IMR-90 (cell line): ENCODE data around the gene UBE2M. TPM values are rescaled to one million over a fixed set of nuclear protein-coding genes. Genes with fewer than 3 reads are reported as not detected.
A peak's percentile ranks its signal among the peaks of the same experiment; 100 is the strongest.

Experiments used
- ATAC-seq: fragments of 200-7000 bp; cut with Tn5 transposase; 2 replicates; pipeline ENCODE4 v1.9.1; 2020; ENCODE audit warnings: low read depth, mild to moderate bottlenecking, moderate library complexity
- BruUV-seq: library from RNA; stranded (reverse); fragments of 400-500 nt; replicated peaks from 2 replicates; lab custom pipeline; 2021; lab: Mats Ljungman, UMichigan
- CTCF ChIA-PET: fragments of 300-600 bp; formaldehyde crosslinking; extraction: SDS; loops from one replicate; lab custom pipeline; 2021; ENCODE audit warnings: antibody characterized with exemption; lab: Yijun Ruan, JAX
- POLR2A ChIA-PET: fragments of 300-600 bp; sonication (Branson Sonifier 250); formaldehyde crosslinking; loops from one replicate; lab custom pipeline; 2022; ENCODE audit warnings: antibody characterized with exemption; ENCODE audit not compliant: unreplicated experiment; lab: Charles Lee
- DNase-seq: peaks from one replicate; pipeline ENCODE4 v3.0.0; 2013
- H2AFZ ChIP-seq: replicated peaks from 2 replicates; pipeline ENCODE3; 2013; ENCODE audit warnings: low read length, mild to moderate bottlenecking; ENCODE audit not compliant: poor library complexity
- H2AK5ac ChIP-seq: 2 replicates; pipeline ENCODE4 v1.6.1; 2013; ENCODE audit warnings: low read depth, low read length, inconsistent platforms
- H2AK9ac ChIP-seq: replicated peaks from 2 replicates; pipeline ENCODE3; 2013; ENCODE audit warnings: mild to moderate bottlenecking, low read depth, low read length, moderate library complexity; ENCODE audit not compliant: poor library complexity
- H2BK120ac ChIP-seq: 2 replicates; pipeline ENCODE4 v1.6.1; 2013; ENCODE audit warnings: low read depth, low read length, inconsistent platforms
- H2BK15ac ChIP-seq: 3 replicates; pipeline ENCODE4 v1.6.1; 2013; ENCODE audit warnings: low read depth, low read length, inconsistent platforms
- H2BK20ac ChIP-seq: 2 replicates; pipeline ENCODE4 v1.6.1; 2013; ENCODE audit warnings: low read depth, mild to moderate bottlenecking, inconsistent platforms, low read length, moderate library complexity
- H2BK5ac ChIP-seq: 2 replicates; pipeline ENCODE4 v1.6.1; 2013; ENCODE audit warnings: mild to moderate bottlenecking, low read depth, low read length, inconsistent platforms; ENCODE audit not compliant: poor library complexity, severe bottlenecking
- H3K14ac ChIP-seq: replicated peaks from 2 replicates; pipeline ENCODE4 v1.6.1; 2013; ENCODE audit warnings: low read depth, low read length, inconsistent platforms
- H3K18ac ChIP-seq: 2 replicates; pipeline ENCODE4 v1.6.1; 2013; ENCODE audit warnings: low read depth, low read length, control low read depth
- H3K23ac ChIP-seq: 2 replicates; pipeline ENCODE4 v1.6.1; 2013; ENCODE audit warnings: low read depth, low read length, inconsistent platforms
- H3K27ac ChIP-seq: 2 replicates; pipeline ENCODE4 v1.5.1; 2013; ENCODE audit warnings: mild to moderate bottlenecking, control low read depth, low read length; ENCODE audit not compliant: insufficient read depth
- H3K27me3 ChIP-seq: 2 replicates; pipeline ENCODE4 v1.6.1; 2013; ENCODE audit warnings: low read length; ENCODE audit not compliant: control insufficient read depth, insufficient read depth
- H3K36me3 ChIP-seq: 2 replicates; pipeline ENCODE4 v1.6.1; 2013; ENCODE audit warnings: low read length, mixed read lengths; ENCODE audit not compliant: control insufficient read depth, insufficient read depth
- H3K4ac ChIP-seq: 2 replicates; pipeline ENCODE4 v1.6.1; 2013; ENCODE audit warnings: low read depth, low read length, inconsistent platforms
- H3K4me1 ChIP-seq: 2 replicates; pipeline ENCODE4 v1.6.1; 2013; ENCODE audit warnings: low read length, mixed read lengths; ENCODE audit not compliant: control insufficient read depth, insufficient read depth
- H3K4me2 ChIP-seq: 2 replicates; pipeline ENCODE4 v1.6.1; 2013; ENCODE audit warnings: low read depth, mild to moderate bottlenecking, control low read depth, low read length, moderate library complexity
- H3K4me3 ChIP-seq: 2 replicates; pipeline ENCODE4 v1.5.1; 2013; ENCODE audit warnings: low read depth, mild to moderate bottlenecking, control low read depth, low read length, moderate library complexity; ENCODE audit not compliant: insufficient read depth
- H3K56ac ChIP-seq: 2 replicates; pipeline ENCODE4 v1.6.1; 2013; ENCODE audit warnings: low read length, inconsistent platforms; ENCODE audit not compliant: insufficient read depth; ENCODE audit errors: extremely low read depth
- H3K79me1 ChIP-seq, 2 experiments: 2 replicates each; pipeline ENCODE4 v1.6.1; 2013; ENCODE audit warnings: low read length in 2 of 2, inconsistent platforms in 1 of 2, low read depth in 1 of 2
- H3K9ac ChIP-seq: 2 replicates; pipeline ENCODE4 v1.6.1; 2013; ENCODE audit warnings: low read depth, low read length, control low read depth
- H3K9me1 ChIP-seq: 2 replicates; pipeline ENCODE4 v1.6.1; 2013; ENCODE audit warnings: low read length, inconsistent platforms; ENCODE audit not compliant: insufficient read depth
- H3K9me3 ChIP-seq: 2 replicates; pipeline ENCODE4 v1.6.1; 2013; ENCODE audit warnings: low read length; ENCODE audit not compliant: control insufficient read depth, insufficient read depth
- H4K20me1 ChIP-seq: 2 replicates; pipeline ENCODE4 v1.6.1; 2013; ENCODE audit warnings: low read length, inconsistent platforms; ENCODE audit not compliant: insufficient read depth
- H4K5ac ChIP-seq: 2 replicates; pipeline ENCODE4 v1.6.1; 2013; ENCODE audit warnings: mild to moderate bottlenecking, low read depth, low read length, control low read depth
- H4K8ac ChIP-seq, 2 experiments: 2 replicates each; pipeline ENCODE4 v1.6.1; 2013; ENCODE audit warnings: low read depth in 2 of 2, low read length in 2 of 2, control low read depth in 1 of 2, inconsistent platforms in 1 of 2
- H4K91ac ChIP-seq: 2 replicates; pipeline ENCODE4 v1.6.1; 2013; ENCODE audit warnings: low read depth, low read length, inconsistent platforms; ENCODE audit not compliant: insufficient read depth
- CEBPB ChIP-seq: IDR thresholded peaks from 2 replicates; pipeline ENCODE4 v1.6.1; 2012; ENCODE audit warnings: low read depth, low read length, improper control_type of control experiment
- CHD1 ChIP-seq: IDR thresholded peaks from 2 replicates; pipeline ENCODE4 v1.6.1; 2012; ENCODE audit warnings: low read depth, low read length, improper control_type of control experiment
- ELK1 ChIP-seq: fragments of 150-350 bp; IDR thresholded peaks from 2 replicates; pipeline ENCODE4 v1.6.1; 2016; ENCODE audit warnings: low read depth, mild to moderate bottlenecking, low read length, moderate library complexity, borderline replicate concordance
- FOS ChIP-seq: fragments of 150-350 bp; IDR thresholded peaks from 2 replicates; pipeline ENCODE4 v1.6.1; 2016; ENCODE audit warnings: low read depth, low read length
- MAFK ChIP-seq: IDR thresholded peaks from 2 replicates; pipeline ENCODE4 v1.6.1; 2012; ENCODE audit warnings: low read depth, low read length, improper control_type of control experiment
- MAZ ChIP-seq: IDR thresholded peaks from 2 replicates; pipeline ENCODE4 v1.6.1; 2012; ENCODE audit warnings: low read depth, mild to moderate bottlenecking, low read length, improper control_type of control experiment, moderate library complexity, borderline replicate concordance
- MXI1 ChIP-seq: IDR thresholded peaks from 2 replicates; pipeline ENCODE4 v1.6.1; 2012; ENCODE audit warnings: low read depth, mild to moderate bottlenecking, low read length, moderate library complexity, borderline replicate concordance
- NFE2L2 ChIP-seq: fragments of 150-350 bp; IDR thresholded peaks from 2 replicates; pipeline ENCODE4 v1.6.1; 2016; ENCODE audit warnings: low read depth, mild to moderate bottlenecking, low read length
- POLR2A ChIP-seq: IDR thresholded peaks from 2 replicates; pipeline ENCODE4 v1.6.1; 2012; ENCODE audit warnings: mild to moderate bottlenecking, low read depth, low read length
- RAD21 ChIP-seq: IDR thresholded peaks from 2 replicates; pipeline ENCODE4 v1.6.1; 2012; ENCODE audit warnings: low read length, improper control_type of control experiment
- RFX5 ChIP-seq: IDR thresholded peaks from 2 replicates; pipeline ENCODE4 v1.8.0; 2012; ENCODE audit warnings: low read depth, mild to moderate bottlenecking, low read length, moderate library complexity
- SMC3 ChIP-seq: fragments of 150-350 bp; IDR thresholded peaks from 2 replicates; pipeline ENCODE4 v1.6.1; 2016; ENCODE audit warnings: low read depth, mild to moderate bottlenecking, antibody characterized with exemption, low read length, moderate library complexity
- USF2 ChIP-seq: fragments of 150-350 bp; IDR thresholded peaks from 2 replicates; pipeline ENCODE4 v1.6.1; 2017; ENCODE audit warnings: mild to moderate bottlenecking, antibody characterized with exemption, low read length, low read depth
- WGBS, 2 experiments: methylation state at CpG; one replicate each; pipeline versions ENCODE4 v1.1.5 to v1.1.7; 2013; ENCODE audit warnings: missing lambda C conversion rate in 2 of 2; ENCODE audit not compliant: insufficient read length in 1 of 2; ENCODE audit errors: extremely low coverage in 2 of 2; 5-methylcytosine and 5-hydroxymethylcytosine counted together
- dilution Hi-C: fragments of 300-500 bp; cut with HindIII; formaldehyde crosslinking; loops from one replicate; pipeline ENCODE4 v1.14.3; 2018; ENCODE audit warnings: low sequenced_read_pairs; ENCODE audit not compliant: unreplicated experiment
- in situ Hi-C: fragments of 300-500 bp; cut with MboI; formaldehyde crosslinking; loops from 3 replicates; pipeline ENCODE4 v1.14.3; 2019; ENCODE audit warnings: low sequenced_read_pairs, inconsistent platforms, mixed read lengths
- intact Hi-C: fragments of 100-400 bp; cut with micrococcal nuclease; formaldehyde crosslinking; loops from 2 replicates; pipeline ENCODE4 v1.10.0; 2022
- polyA plus RNA-seq, 3 experiments: library from polyadenylated mRNA; depleted of rRNA; stranded (reverse); fragments of >200 nt; gene quantifications; 2 replicates each; pipeline ENCODE4 v1.2.3, GENCODE V29; 2012; ENCODE audit warnings: low replicate concordance in 1 of 3
- total RNA-seq: library from RNA; depleted of rRNA; stranded (reverse); fragments of >200 nt; gene quantifications from 2 replicates; pipeline ENCODE4 v1.2.3, GENCODE V29; 2012

The UBE2M gene
- total and polyA plus RNA-seq, 2 of the 4 experiments (the other 2 are of a cell fraction): 55.9 to 66.6 TPM

DNA sequence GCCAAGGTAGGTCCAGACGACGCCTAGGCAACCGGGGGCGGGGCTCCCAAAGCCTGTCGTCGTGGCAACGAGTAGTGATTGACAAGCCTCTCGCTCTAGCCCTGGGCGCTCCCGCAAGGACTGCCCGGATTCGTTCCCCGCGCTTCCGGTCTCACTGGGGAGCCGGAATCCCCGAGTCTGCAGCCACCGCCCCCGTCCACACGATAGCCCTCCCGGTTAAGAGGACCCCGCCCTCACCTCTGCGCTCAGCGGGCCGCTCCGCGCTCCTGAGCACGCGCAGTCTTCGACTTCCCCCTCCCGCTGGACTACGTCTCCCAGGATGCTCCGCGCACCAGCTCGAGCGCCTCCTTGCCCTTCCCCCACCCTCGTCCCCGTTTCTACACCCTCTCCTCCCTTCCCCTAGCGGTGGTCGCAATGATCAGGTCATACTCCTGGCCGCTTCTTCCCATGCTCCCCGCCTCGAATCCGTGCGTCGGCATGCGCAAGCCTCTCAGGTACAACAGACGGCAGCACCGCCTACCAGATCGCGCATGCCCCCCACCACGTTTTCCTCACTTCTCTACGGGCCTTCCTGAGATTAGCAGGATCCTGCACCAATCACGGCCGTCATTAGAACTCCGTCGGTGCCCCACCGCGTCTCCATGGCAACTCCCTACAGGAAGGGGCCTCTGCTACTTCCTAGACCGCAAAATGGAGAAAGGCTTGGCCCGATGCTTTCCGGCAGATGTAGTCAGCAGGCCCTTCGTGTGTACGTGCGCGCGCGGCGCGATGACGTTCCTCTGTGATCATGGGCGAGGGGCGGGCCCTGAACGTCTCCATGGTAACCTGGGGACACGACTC is 14.6 kb upstream of the UBE2M start, which contains the start of gene MZF1:
Gene MZF1 (minus strand): TSS at position 518 of the 840 bp plus-strand sequence. CDS start 1,946 bp downstream, outside the sequence.
- CTCF ChIA-PET: no interaction called here
- BruUV-seq: no TSS peak

More for the DNA sequence above, 14.6 kb upstream of the UBE2M start, which contains the start of gene MZF1:
- peak within 1 kb of the TSS; percentile 99 for H4K91ac ChIP-seq
- peak within 1 kb of the TSS; percentile 98 for H2AK9ac ChIP-seq
- dilution Hi-C loops: no loop called here
- peak within 1 kb of the TSS; percentile 95 for H3K23ac ChIP-seq
- no peaks in the 10 kb centered on the region for H3K27me3 ChIP-seq
- H4K20me1 ChIP-seq: 0 out of 2 replicates have a peak, but pooled peaks cover 4% of the 10 kb centered on the region
- H3K56ac ChIP-seq: peak within 1 kb of the TSS; percentile 71; the same call in 1 of the 2 replicates
- in situ Hi-C loops: no loop called here
- H2BK120ac ChIP-seq: peak within 1 kb of the TSS; percentile 99
- H3K4me3 ChIP-seq: peak within 1 kb of the TSS; percentile 54
- POLR2A ChIA-PET: no interaction called here
- peak within 1 kb of the TSS; percentile 77 for H3K18ac ChIP-seq
- WGBS, 2 experiments: 0% methylated on average over 59 of the region's 75 CpGs; no CpG with 5 or more reads in 1 of the 2 experiments
- ATAC-seq: peak; percentile 73
- H3K36me3 ChIP-seq: peaks cover 10% of the 10 kb centered on the region; the same call in 1 of the 2 replicates
- H3K79me1 ChIP-seq: peaks cover 9 to 46% of the 10 kb centered on the region in 2 experiments; a peak in 3 of 4 replicates
- TF ChIP-seq RFX5 (no peak), MAZ (peak; percentile 83), MXI1 (peak; percentile 92), CEBPB (peak; percentile 39; the same call in 1 of the 2 replicates), POLR2A (peak; percentile 74), RAD21 (no peak), NFE2L2 (no peak), MAFK (no peak), ELK1 (no peak), FOS (0 out of 2 replicates have a peak, but pooled peaks have one; percentile 6), USF2 (peak; percentile 45), SMC3 (no peak), CHD1 (peak; percentile 90; the same call in 1 of the 2 replicates)
- peak within 1 kb of the TSS; percentile 87 for H3K4me2 ChIP-seq
- H2AFZ ChIP-seq: peak within 1 kb of the TSS; percentile 99
- peak within 1 kb of the TSS; percentile 97 for H2AK5ac ChIP-seq
- peak within 1 kb of the TSS; percentile 84; the same call in 2 of the 3 replicates for H2BK15ac ChIP-seq
- peak within 1 kb of the TSS; percentile 70 for H3K9ac ChIP-seq
- peak within 1 kb of the TSS; percentile 36 to 99 for H4K8ac ChIP-seq
- H4K5ac ChIP-seq: peak within 1 kb of the TSS; percentile 81
- H3K9me3 ChIP-seq: no peaks in the 10 kb centered on the region
- H2BK5ac ChIP-seq: peak within 1 kb of the TSS; percentile 92
- peaks cover 2% of the 10 kb centered on the region; the same call in 1 of the 2 replicates for H3K4me1 ChIP-seq
- peak within 1 kb of the TSS; percentile 100 for H3K4ac ChIP-seq
- DNase-seq: peak; percentile 100
- H2BK20ac ChIP-seq: peak within 1 kb of the TSS; percentile 85; the same call in 1 of the 2 replicates
- peaks cover 11% of the 10 kb centered on the region for H3K9me1 ChIP-seq
- intact Hi-C loops: loop anchor here (1.0 to 2.0 kb wide), 2 partner anchors 14 to 54 kb away; partner anchors contain the start of gene ZBTB45
- H3K27ac ChIP-seq: peak within 1 kb of the TSS; percentile 80
- peak within 1 kb of the TSS; percentile 100 for H3K14ac ChIP-seq
